HCT116 (cell line): ENCODE results near the gene CNTN4. TPM values are rescaled to one million over a fixed set of nuclear protein-coding genes. Genes with fewer than 3 reads are reported as not detected.

Experiments
- ATAC-seq: fragments of 200-7000 bp; cut with Tn5 transposase; 2 replicates; pipeline ENCODE4 v1.9.1; 2020; ENCODE audit warnings: mild to moderate bottlenecking, moderate library complexity
- BruUV-seq: library from RNA; stranded (reverse); fragments of 400-500 nt; replicated peaks from 2 replicates; lab custom pipeline; 2021; lab: Mats Ljungman, UMichigan
- CTCF ChIA-PET: fragments of 300-600 bp; sonication (Branson Sonifier 250); formaldehyde crosslinking; loops from one replicate; lab custom pipeline; 2021; ENCODE audit warnings: antibody characterized with exemption; lab: Charles Lee
- POLR2A ChIA-PET: fragments of 300-600, 350-600 bp; sonication (Branson Sonifier 250); formaldehyde crosslinking; loops from one replicate; lab custom pipeline; 2021; ENCODE audit warnings: antibody characterized with exemption; lab: Charles Lee
- RAD21 ChIA-PET, 2 experiments: fragments of 300-600 bp; sonication (Branson Sonifier 250); formaldehyde crosslinking; loops; one replicate each; lab custom pipeline; 2023; ENCODE audit warnings: low total read pairs in 2 of 2; ENCODE audit not compliant: uncharacterized antibody in 2 of 2, unreplicated experiment in 2 of 2, low non-redundant PET in 1 of 2; lab: Charles Lee
- DNase-seq: peaks from one replicate; pipeline ENCODE4 v3.0.0-alpha.2; 2010; ENCODE audit warnings: low read depth, low spot score
- H2AFZ ChIP-seq: fragments of 200-600 bp; shearing (Covaris generic), sonication (generic); 2 replicates; pipeline ENCODE4 v1.6.1; 2017; ENCODE audit warnings: low read depth, mixed run types, mixed read lengths, antibody characterized with exemption, low read length; ENCODE audit not compliant: poor library complexity, severe bottlenecking
- H3K27ac ChIP-seq: 2 replicates; pipeline ENCODE4 v1.5.1; 2012; ENCODE audit warnings: low read depth, low read length
- H3K27me3 ChIP-seq: fragments of 200-600 bp; sonication (generic); 2 replicates; pipeline ENCODE4 v1.6.1; 2016; ENCODE audit warnings: mixed run types, low read length, mixed read lengths; ENCODE audit not compliant: insufficient read depth
- H3K36me3 ChIP-seq, 2 experiments: fragments of 200-500 bp in 1 of 2; fragments of 200-600 bp in 1 of 2; sonication (Bioruptor generic) in 1 of 2; sonication (generic) in 1 of 2; 2 replicates each; pipeline versions ENCODE4 v1.5.1 to v1.6.1; 2014 to 2016; ENCODE audit warnings: low read length in 2 of 2, inconsistent platforms in 1 of 2, mixed read lengths in 1 of 2, mixed run types in 1 of 2; ENCODE audit not compliant: insufficient read depth in 2 of 2, control insufficient read depth in 1 of 2
- H3K4me1 ChIP-seq, 2 experiments: fragments of 200-600 bp in 1 of 2; sonication (generic) in 1 of 2; 2 replicates each; pipeline versions ENCODE4 v1.5.1 to v1.6.1; 2012 to 2017; ENCODE audit warnings: low read length in 2 of 2, inconsistent platforms in 1 of 2, mild to moderate bottlenecking in 1 of 2, mixed read lengths in 1 of 2, mixed run types in 1 of 2, moderate library complexity in 1 of 2; ENCODE audit not compliant: insufficient read depth in 2 of 2, control insufficient read depth in 1 of 2
- H3K4me2 ChIP-seq: fragments of 200-600 bp; sonication (generic); 2 replicates; pipeline ENCODE4 v1.6.1; 2017; ENCODE audit warnings: mixed run types, low read length, mixed read lengths
- H3K4me3 ChIP-seq, 2 experiments: fragments of 200-600 bp in 1 of 2; sonication (generic) in 1 of 2; replicated peaks in 1 of 2; 2 replicates each; pipeline ENCODE4 v1.5.1; 2011 to 2016; ENCODE audit warnings: low read length in 2 of 2, control low read depth in 1 of 2, low read depth in 1 of 2, mild to moderate bottlenecking in 1 of 2, mixed read lengths in 1 of 2, mixed run types in 1 of 2
- H3K79me2 ChIP-seq: fragments of 200-600 bp; sonication (generic); 2 replicates; pipeline ENCODE4 v1.6.1; 2017; ENCODE audit warnings: mild to moderate bottlenecking, mixed run types, low read length, moderate library complexity, mixed read lengths; ENCODE audit not compliant: insufficient read depth
- H3K9ac ChIP-seq: fragments of 200-600 bp; sonication (generic); 2 replicates; pipeline ENCODE4 v1.6.1; 2016; ENCODE audit warnings: low read length, mixed read lengths
- H3K9me2 ChIP-seq: fragments of 200-600 bp; sonication (generic), shearing (Covaris generic); 2 replicates; pipeline ENCODE4 v1.6.1; 2017; ENCODE audit warnings: mixed run types, mild to moderate bottlenecking, moderate library complexity; ENCODE audit not compliant: insufficient read depth
- H3K9me3 ChIP-seq, 2 experiments: fragments of 200-500 bp in 1 of 2; fragments of 200-600 bp in 1 of 2; sonication (Bioruptor generic) in 1 of 2; sonication (generic) in 1 of 2; 2 replicates each; pipeline ENCODE4 v1.6.1; 2014 to 2017; ENCODE audit warnings: low read length in 2 of 2, mixed read lengths in 2 of 2, inconsistent platforms in 1 of 2, low read depth in 1 of 2, mild to moderate bottlenecking in 1 of 2, mixed run types in 1 of 2, moderate library complexity in 1 of 2; ENCODE audit not compliant: control insufficient read depth in 1 of 2, insufficient read depth in 1 of 2
- H4K20me1 ChIP-seq: fragments of 200-600 bp; sonication (generic), shearing (Covaris generic); 2 replicates; pipeline ENCODE4 v1.6.1; 2017; ENCODE audit warnings: mixed run types, mild to moderate bottlenecking, moderate library complexity; ENCODE audit not compliant: insufficient read depth
- EGR1 ChIP-seq: IDR thresholded peaks from 2 replicates; pipeline ENCODE4 v1.6.1; 2012; ENCODE audit warnings: low read depth
- ELF1 ChIP-seq: IDR thresholded peaks from 2 replicates; pipeline ENCODE4 v1.6.1; 2012; ENCODE audit warnings: low read depth, borderline replicate concordance
- EZH2 ChIP-seq: fragments of 200-600 bp; sonication (generic); IDR thresholded peaks from 2 replicates; pipeline ENCODE4 v1.6.1; 2017; ENCODE audit warnings: antibody characterized with exemption, mixed run types
- EZH2phosphoT487 ChIP-seq: fragments of 200-600 bp; IDR thresholded peaks from 2 replicates; pipeline ENCODE4 v1.6.1; 2018; ENCODE audit warnings: antibody characterized with exemption, borderline replicate concordance
- JUND ChIP-seq: IDR thresholded peaks from 2 replicates; pipeline ENCODE4 v1.6.1; 2012
- POLR2A ChIP-seq: IDR thresholded peaks from 2 replicates; pipeline ENCODE4 v1.7.0; 2011; ENCODE audit warnings: borderline replicate concordance; ENCODE audit not compliant: insufficient read depth, insufficient read length; ENCODE audit errors: extremely low read depth
- SRF ChIP-seq: IDR thresholded peaks from 2 replicates; pipeline ENCODE4 v1.6.1; 2012; ENCODE audit warnings: low read depth
- TCF7L2 ChIP-seq: IDR thresholded peaks from 2 replicates; pipeline ENCODE4 v1.7.0; 2011; ENCODE audit warnings: borderline replicate concordance, inconsistent platforms; ENCODE audit not compliant: insufficient read depth, insufficient read length; ENCODE audit errors: extremely low read depth
- YY1 ChIP-seq: IDR thresholded peaks from 2 replicates; pipeline ENCODE4 v1.6.1; 2011; ENCODE audit warnings: low read length, low read depth, moderate library complexity, mild to moderate bottlenecking; ENCODE audit not compliant: insufficient replicate concordance; ENCODE audit errors: extremely low read depth
- ZFX ChIP-seq: fragments of 450-650 bp; IDR thresholded peaks from 2 replicates; pipeline ENCODE4 v1.6.1; 2017
- ZNF274 ChIP-seq: fragments of 200-500 bp; sonication (Bioruptor generic); IDR thresholded peaks from 2 replicates; pipeline ENCODE4 v1.6.1; 2014; ENCODE audit warnings: mild to moderate bottlenecking, low read depth, low read length, inconsistent platforms
- intact Hi-C: fragments of 100-400 bp; cut with micrococcal nuclease; formaldehyde crosslinking; loops from 2 replicates; pipeline ENCODE4 v1.10.0; 2022
- total RNA-seq: library from RNA; stranded (reverse); gene quantifications from one replicate; pipeline ENCODE4 v1.2.1, GENCODE V29; 2021; ENCODE audit not compliant: unreplicated experiment
- TF ChIP-seq, protein P1 (sequence below): IDR thresholded peaks from 2 replicates; pipeline ENCODE4 v1.6.1; 2012
- TF ChIP-seq, protein P2 (sequence below): IDR thresholded peaks from 2 replicates; pipeline ENCODE4 v1.6.1; 2011; ENCODE audit warnings: mild to moderate bottlenecking, low read length, moderate library complexity; ENCODE audit not compliant: insufficient replicate concordance; ENCODE audit errors: extremely low read depth
- TF ChIP-seq, protein P3 (sequence below): IDR thresholded peaks from 2 replicates; pipeline ENCODE4 v1.6.1; 2012

Gene CNTN4
- total RNA-seq, 1 experiment from 2014 or later, result not detected

DNA sequence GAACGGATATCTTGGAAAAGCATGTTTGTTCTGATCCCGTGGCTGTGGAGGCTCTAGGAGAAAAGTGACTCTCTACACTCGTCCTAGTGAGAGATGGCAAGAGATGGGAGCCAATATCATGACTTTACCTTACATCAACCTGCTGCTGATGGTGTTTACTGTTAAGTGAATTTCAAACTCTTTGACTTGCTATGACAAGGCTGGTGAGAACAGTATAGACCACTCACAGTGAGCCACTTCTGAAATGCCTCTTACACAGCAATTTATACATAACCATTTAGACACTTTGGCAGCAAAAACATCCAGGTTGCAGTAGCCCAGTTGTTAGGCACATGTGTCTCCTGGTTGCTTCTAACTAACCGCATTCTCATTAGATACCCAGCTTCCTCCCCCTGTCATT lies 968.2 kb downstream of the CNTN4 start:
- ChIA-PET RAD21 (no interaction called here), CTCF (no interaction called here), POLR2A (no interaction called here)
- DNase-seq (no peak), ATAC-seq (no peak)
- no peaks in the 10 kb centered on the region for H3K36me3 ChIP-seq
- 0 out of 2 replicates have a peak, but pooled peaks cover under 1% of the 10 kb centered on the region for H3K27me3 ChIP-seq
- TF ChIP-seq EZH2, result no peak
- TF ChIP-seq, protein P1, sequence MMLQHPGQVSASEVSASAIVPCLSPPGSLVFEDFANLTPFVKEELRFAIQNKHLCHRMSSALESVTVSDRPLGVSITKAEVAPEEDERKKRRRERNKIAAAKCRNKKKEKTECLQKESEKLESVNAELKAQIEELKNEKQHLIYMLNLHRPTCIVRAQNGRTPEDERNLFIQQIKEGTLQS, result no peak
- H3K27ac ChIP-seq, result no peak overlapping the region
- no peak overlapping the region for H3K4me3 ChIP-seq
- peaks cover 0 to 4% of the 10 kb centered on the region in 2 experiments; a peak in 1 of 4 replicates for H3K4me1 ChIP-seq
- BruUV-seq, result no TSS peak
- H4K20me1 ChIP-seq, result no peaks in the 10 kb centered on the region
- H3K9me3 ChIP-seq, result no peaks in the 10 kb centered on the region
- intact Hi-C loops, result no loop called here
- no peak overlapping the region for H3K9ac ChIP-seq
- no peaks in the 10 kb centered on the region for H3K9me2 ChIP-seq
- H2AFZ ChIP-seq, result no peak overlapping the region
- no peak overlapping the region for H3K4me2 ChIP-seq
- H3K79me2 ChIP-seq, result no peaks in the 10 kb centered on the region

DNA sequence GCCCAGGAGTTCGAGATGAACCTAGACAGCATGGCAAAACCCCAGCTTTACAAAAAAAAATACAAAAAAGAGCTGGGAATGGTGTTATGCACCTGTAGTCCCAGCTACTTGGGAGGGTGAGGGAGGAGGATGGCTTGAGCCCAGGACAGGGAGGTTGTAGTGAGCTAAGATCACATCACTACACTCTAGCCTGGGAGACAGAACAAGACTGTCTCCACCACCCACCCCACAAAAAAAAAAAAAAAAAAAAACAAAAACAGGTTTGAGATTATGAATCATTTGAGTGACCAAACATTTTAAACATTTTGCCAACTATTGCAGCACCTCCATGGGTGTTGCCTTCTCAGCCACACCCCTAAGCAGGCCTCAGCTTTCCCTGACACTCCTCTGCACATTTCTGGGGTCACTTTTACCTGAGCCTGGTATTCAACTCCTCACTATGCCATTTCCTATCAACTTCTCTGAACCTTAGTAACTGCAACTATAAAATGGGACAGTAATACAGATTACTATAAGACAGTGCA lies 969.8 kb downstream of the CNTN4 start:
- ChIA-PET CTCF (no interaction called here), POLR2A (no interaction called here), RAD21 (no interaction called here)
- H2AFZ ChIP-seq, result no peak overlapping the region
- 0 out of 2 replicates have a peak, but pooled peaks cover 3% of the 10 kb centered on the region for H3K27me3 ChIP-seq
- H3K79me2 ChIP-seq, result no peaks in the 10 kb centered on the region
- no TSS peak for BruUV-seq
- no peak overlapping the region for H3K27ac ChIP-seq
- no peak overlapping the region for H3K4me3 ChIP-seq
- no peak for DNase-seq
- peaks cover 0 to 4% of the 10 kb centered on the region in 2 experiments; a peak in 1 of 4 replicates for H3K4me1 ChIP-seq
- no peaks in the 10 kb centered on the region for H4K20me1 ChIP-seq
- H3K9me3 ChIP-seq, result no peaks in the 10 kb centered on the region
- no peak overlapping the region for H3K9ac ChIP-seq
- TF ChIP-seq, protein P2, sequence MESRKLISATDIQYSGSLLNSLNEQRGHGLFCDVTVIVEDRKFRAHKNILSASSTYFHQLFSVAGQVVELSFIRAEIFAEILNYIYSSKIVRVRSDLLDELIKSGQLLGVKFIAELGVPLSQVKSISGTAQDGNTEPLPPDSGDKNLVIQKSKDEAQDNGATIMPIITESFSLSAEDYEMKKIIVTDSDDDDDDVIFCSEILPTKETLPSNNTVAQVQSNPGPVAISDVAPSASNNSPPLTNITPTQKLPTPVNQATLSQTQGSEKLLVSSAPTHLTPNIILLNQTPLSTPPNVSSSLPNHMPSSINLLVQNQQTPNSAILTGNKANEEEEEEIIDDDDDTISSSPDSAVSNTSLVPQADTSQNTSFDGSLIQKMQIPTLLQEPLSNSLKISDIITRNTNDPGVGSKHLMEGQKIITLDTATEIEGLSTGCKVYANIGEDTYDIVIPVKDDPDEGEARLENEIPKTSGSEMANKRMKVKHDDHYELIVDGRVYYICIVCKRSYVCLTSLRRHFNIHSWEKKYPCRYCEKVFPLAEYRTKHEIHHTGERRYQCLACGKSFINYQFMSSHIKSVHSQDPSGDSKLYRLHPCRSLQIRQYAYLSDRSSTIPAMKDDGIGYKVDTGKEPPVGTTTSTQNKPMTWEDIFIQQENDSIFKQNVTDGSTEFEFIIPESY, result no peak
- no peak for TF ChIP-seq POLR2A
- no peak for TF ChIP-seq ELF1
- TF ChIP-seq ZFX, result no peak
- TF ChIP-seq EGR1, result no peak
- no peak for TF ChIP-seq YY1
- TF ChIP-seq, protein P1, result no peak
- no peak for TF ChIP-seq EZH2phosphoT487
- TF ChIP-seq, protein P3, sequence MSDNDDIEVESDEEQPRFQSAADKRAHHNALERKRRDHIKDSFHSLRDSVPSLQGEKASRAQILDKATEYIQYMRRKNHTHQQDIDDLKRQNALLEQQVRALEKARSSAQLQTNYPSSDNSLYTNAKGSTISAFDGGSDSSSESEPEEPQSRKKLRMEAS, result no peak
- no peak for TF ChIP-seq ZNF274
- no peak for TF ChIP-seq JUND
- TF ChIP-seq TCF7L2, result no peak
- no peak for TF ChIP-seq SRF
- no peaks in the 10 kb centered on the region for H3K9me2 ChIP-seq
- no peak for ATAC-seq
- no peaks in the 10 kb centered on the region for H3K36me3 ChIP-seq
- no peak overlapping the region for H3K4me2 ChIP-seq
- intact Hi-C loops, result no loop called here
